NCI-H510A treated with DMSO at 0.1 percent for 48 hours (cell line): ENCODE results near the gene UGT1A3.

Source experiments
- DNase-seq: peaks from one replicate; lab custom pipeline; 2025; lab: John Stamatoyannopoulos, UW

The UGT1A3 gene

GRCh38 chr2:233796254-233796653, 67.4 kb downstream of the UGT1A3 start:
- no peak for DNase-seq

GRCh38 chr2:233798335-233799086, 69.7 kb downstream of the UGT1A3 start:
- no peak for DNase-seq

GRCh38 chr2:233799087-233799665, 70.3 kb downstream of the UGT1A3 start:
- DNase-seq: no peak

- no peak for DNase-seq
Measured at GRCh38 chr2:233799716-233800115, 70.9 kb downstream of the UGT1A3 start.

- DNase-seq: no peak
Measured at GRCh38 chr2:233800208-233800607, 71.4 kb downstream of the UGT1A3 start.

GRCh38 chr2:233801357-233802131, 72.7 kb downstream of the UGT1A3 start:
- DNase-seq: no peak

GRCh38 chr2:233802132-233802815, 73.4 kb downstream of the UGT1A3 start:
- DNase-seq: no peak

GRCh38 chr2:233803292-233803911, 74.6 kb downstream of the UGT1A3 start:
- no peak for DNase-seq

GRCh38 chr2:233803994-233804393, 75.2 kb downstream of the UGT1A3 start:
- no peak for DNase-seq

- no peak for DNase-seq
Measured at GRCh38 chr2:233807215-233807865, 78.5 kb downstream of the UGT1A3 start.

- DNase-seq: no peak
Measured at GRCh38 chr2:233807966-233808935, 79.4 kb downstream of the UGT1A3 start.

GRCh38 chr2:233810385-233810784, 81.5 kb downstream of the UGT1A3 start:
- DNase-seq: no peak

- no peak for DNase-seq
Measured at GRCh38 chr2:233811087-233811486, 82.2 kb downstream of the UGT1A3 start.

- no peak for DNase-seq
Measured at GRCh38 chr2:233811732-233812131, 82.9 kb downstream of the UGT1A3 start.

GRCh38 chr2:233813236-233814055, 84.6 kb downstream of the UGT1A3 start:
- no peak for DNase-seq

- DNase-seq: no peak
Measured at GRCh38 chr2:233814056-233814835, 85.4 kb downstream of the UGT1A3 start.

GRCh38 chr2:233815861-233816260, 87.0 kb downstream of the UGT1A3 start:
- no peak for DNase-seq

GRCh38 chr2:233816334-233816733, 87.5 kb downstream of the UGT1A3 start:
- DNase-seq: no peak

GRCh38 chr2:233816771-233817170, 87.9 kb downstream of the UGT1A3 start:
- DNase-seq: no peak
